Stomach (tissue), 4 donors: ENCODE measurements around the gene STAB1.

Source experiments
- POLR2AphosphoS5 ChIP-seq, 3 donors: sonication (generic); formaldehyde crosslinking; IDR thresholded peaks; one replicate each; pipeline ENCODE4 v1.6.1; 2016; ENCODE audit warnings: antibody characterized with exemption in 3 of 3
- TF ChIP-seq, protein P1 (sequence below), 7 experiments: fragments of 450-650 bp in 4 of 7; fragments of 200-600 bp in 3 of 7; sonication (generic) in 3 of 7; IDR thresholded peaks; one replicate each; pipeline ENCODE4 v1.5.1; 2016 to 2019; ENCODE audit warnings: antibody characterized with exemption in 7 of 7, control low read depth in 2 of 7, mild to moderate bottlenecking in 1 of 7

DNA sequence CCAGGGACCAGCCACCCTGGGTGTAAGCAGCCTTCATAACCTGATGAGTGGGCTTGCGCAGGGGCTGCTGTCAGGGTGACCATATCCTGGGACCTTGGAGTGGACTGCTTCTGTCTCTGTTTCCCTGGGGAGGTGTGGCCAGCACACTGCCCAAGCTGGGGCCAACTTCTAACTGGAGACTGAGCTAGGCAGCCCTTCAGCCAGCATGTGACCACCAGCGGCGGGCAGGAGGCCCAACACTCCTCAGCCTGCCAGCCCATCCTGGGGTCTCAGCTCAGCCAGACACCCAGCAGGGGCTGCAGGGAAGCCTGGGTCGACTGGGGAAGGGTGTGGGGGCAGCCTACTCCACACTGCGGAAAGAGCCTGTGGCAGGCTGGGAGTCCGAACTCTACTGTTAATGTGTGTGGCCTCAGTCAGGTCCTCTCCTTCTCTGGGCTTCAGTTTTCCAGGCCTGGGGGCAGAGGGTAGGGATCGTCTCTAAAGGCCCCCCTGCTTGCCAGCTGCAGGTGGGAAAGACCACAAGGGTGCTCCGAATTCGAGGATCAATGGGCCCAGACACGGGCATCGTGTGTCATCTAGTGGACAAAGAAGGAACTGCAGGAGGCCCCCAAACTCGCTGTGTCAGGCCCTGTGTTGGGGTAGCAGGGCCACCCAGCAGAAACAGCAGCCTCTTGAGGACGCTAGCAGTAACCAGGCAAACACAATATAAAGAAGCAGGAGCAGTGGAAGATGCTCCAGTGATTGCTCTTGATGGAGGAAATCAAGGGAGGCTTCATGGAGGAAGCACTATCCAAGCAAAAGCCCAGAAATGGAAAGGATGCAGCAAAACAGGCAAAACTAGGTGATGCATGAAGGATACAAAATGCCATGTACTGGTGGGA is 48.3 kb upstream of the STAB1 start:
- TF ChIP-seq, protein P1, sequence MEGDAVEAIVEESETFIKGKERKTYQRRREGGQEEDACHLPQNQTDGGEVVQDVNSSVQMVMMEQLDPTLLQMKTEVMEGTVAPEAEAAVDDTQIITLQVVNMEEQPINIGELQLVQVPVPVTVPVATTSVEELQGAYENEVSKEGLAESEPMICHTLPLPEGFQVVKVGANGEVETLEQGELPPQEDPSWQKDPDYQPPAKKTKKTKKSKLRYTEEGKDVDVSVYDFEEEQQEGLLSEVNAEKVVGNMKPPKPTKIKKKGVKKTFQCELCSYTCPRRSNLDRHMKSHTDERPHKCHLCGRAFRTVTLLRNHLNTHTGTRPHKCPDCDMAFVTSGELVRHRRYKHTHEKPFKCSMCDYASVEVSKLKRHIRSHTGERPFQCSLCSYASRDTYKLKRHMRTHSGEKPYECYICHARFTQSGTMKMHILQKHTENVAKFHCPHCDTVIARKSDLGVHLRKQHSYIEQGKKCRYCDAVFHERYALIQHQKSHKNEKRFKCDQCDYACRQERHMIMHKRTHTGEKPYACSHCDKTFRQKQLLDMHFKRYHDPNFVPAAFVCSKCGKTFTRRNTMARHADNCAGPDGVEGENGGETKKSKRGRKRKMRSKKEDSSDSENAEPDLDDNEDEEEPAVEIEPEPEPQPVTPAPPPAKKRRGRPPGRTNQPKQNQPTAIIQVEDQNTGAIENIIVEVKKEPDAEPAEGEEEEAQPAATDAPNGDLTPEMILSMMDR (IDR thresholded peaks at IDR 0.05): peak in 6 of 7 experiments; percentile 78 to 100 (median 100)
- peak in 1 of 3 donors; percentile 20 for TF ChIP-seq POLR2AphosphoS5 (IDR thresholded peaks at IDR 0.05)
